Upper lobe of right lung (tissue), 1 donor: ENCODE measurements around the gene HPS4. TPM values are rescaled to one million over a fixed set of nuclear protein-coding genes. Genes with fewer than 3 reads are reported as not detected.
A peak's percentile ranks its signal among the peaks of the same experiment; 100 is the strongest.

ENCODE experiments used
- ATAC-seq: fragments of 200-7000 bp; cut with Tn5 transposase; one replicate; pipeline ENCODE4 v1.9.1; 2020; ENCODE audit warnings: mild to moderate bottlenecking, moderate library complexity
- DNase-seq: peaks from one replicate; pipeline ENCODE4 v3.0.0-alpha.2; 2020
- H3K27ac ChIP-seq: fragments of 200-600 bp; one replicate; pipeline ENCODE4 v1.8.0; 2022
- H3K27me3 ChIP-seq: fragments of 200-600 bp; one replicate; pipeline ENCODE4 v1.8.0; 2022; ENCODE audit warnings: mild to moderate bottlenecking
- H3K36me3 ChIP-seq: fragments of 200-600 bp; one replicate; pipeline ENCODE4 v1.8.0; 2022
- H3K4me1 ChIP-seq: fragments of 200-600 bp; one replicate; pipeline ENCODE4 v1.8.0; 2022
- H3K4me3 ChIP-seq: fragments of 200-600 bp; one replicate; pipeline ENCODE4 v1.8.0; 2022; ENCODE audit warnings: mild to moderate bottlenecking
- H3K9me3 ChIP-seq: fragments of 200-600 bp; one replicate; pipeline ENCODE4 v1.8.0; 2022
- intact Hi-C: fragments of 100-400 bp; cut with DNase I; formaldehyde crosslinking; loops from one replicate; pipeline ENCODE4 v1.11.0; 2022
- total RNA-seq: library from RNA; stranded (reverse); fragmentation: NEBNext Ultra II Directional; extraction: Animal tissue kit (Norgen Biotek cat#: 25700); gene quantifications from one replicate; pipeline ENCODE4 v1.2.1, GENCODE V29; 2021
- TF ChIP-seq, protein P1 (sequence below): fragments of 200-600 bp; IDR thresholded peaks from one replicate; pipeline ENCODE4 v1.8.0; 2022; ENCODE audit warnings: antibody characterized with exemption
- donor health status: DM: no; HTN: yes; CAD: no; lungs with severe emphysema.

HPS4 gene
- total RNA-seq, 1 donor from 2014 or later: 31.0 TPM

DNA sequence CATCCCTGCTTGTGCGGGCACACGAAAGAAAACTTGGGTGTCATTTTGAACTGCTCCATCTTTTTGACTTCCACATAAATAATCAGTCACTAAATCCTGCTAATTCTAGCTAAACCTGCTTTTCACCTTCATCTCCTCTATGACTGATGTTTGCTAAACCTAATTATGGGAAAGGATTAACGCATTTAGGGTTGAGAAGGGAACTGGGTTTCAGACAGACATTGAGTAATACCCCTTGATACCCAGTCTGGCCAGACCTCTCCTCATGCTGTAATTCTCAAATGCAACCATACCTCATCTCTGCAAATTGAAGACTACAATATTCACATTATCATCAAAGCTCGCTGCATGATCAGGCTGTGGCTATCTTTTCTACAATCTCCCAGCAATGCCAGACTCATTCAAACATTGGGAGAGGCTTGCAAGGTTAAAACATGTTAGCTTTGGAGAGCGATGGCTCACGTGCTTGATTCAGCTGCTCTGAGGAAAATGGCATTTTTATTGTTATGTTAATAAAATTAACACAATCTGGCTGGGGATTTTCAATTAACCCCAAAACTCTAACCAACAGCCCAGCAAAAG lies 2.4 kb downstream of the HPS4 start:
- Histone ChIP-seq H3K36me3 (peaks cover 19% of the 10 kb centered on the region), H3K4me1 (peaks cover 58% of the 10 kb centered on the region), H3K27me3 (no peaks in the 10 kb centered on the region), H3K9me3 (no peaks in the 10 kb centered on the region), H3K4me3 (no peak overlapping the region), H3K27ac (no peak overlapping the region)
- TF ChIP-seq, protein P1, sequence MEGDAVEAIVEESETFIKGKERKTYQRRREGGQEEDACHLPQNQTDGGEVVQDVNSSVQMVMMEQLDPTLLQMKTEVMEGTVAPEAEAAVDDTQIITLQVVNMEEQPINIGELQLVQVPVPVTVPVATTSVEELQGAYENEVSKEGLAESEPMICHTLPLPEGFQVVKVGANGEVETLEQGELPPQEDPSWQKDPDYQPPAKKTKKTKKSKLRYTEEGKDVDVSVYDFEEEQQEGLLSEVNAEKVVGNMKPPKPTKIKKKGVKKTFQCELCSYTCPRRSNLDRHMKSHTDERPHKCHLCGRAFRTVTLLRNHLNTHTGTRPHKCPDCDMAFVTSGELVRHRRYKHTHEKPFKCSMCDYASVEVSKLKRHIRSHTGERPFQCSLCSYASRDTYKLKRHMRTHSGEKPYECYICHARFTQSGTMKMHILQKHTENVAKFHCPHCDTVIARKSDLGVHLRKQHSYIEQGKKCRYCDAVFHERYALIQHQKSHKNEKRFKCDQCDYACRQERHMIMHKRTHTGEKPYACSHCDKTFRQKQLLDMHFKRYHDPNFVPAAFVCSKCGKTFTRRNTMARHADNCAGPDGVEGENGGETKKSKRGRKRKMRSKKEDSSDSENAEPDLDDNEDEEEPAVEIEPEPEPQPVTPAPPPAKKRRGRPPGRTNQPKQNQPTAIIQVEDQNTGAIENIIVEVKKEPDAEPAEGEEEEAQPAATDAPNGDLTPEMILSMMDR: no peak
- ATAC-seq: no peak
- no peak for DNase-seq
- intact Hi-C loops: no loop called here

DNA sequence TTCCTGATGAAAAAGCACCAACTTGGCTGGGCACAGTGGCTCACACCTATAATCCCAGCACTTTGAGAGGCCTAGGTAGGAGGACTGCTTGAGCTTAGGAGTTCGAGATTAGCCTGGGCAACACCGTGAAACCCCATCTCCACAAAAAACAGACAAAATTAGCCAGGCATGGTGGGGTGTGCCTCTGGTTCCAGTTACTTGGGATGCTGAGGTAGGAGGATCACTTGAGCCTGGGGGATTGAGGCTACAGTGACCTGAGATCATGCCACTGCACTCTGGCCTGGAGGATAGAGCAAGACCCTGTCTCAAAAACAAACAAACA lies 3.0 kb downstream of the HPS4 start:
- intact Hi-C loops: no loop called here

GRCh38 chr22:26479792-26480610 lies 3.6 kb downstream of the HPS4 start:
- H3K27me3 ChIP-seq: no peaks in the 10 kb centered on the region
- intact Hi-C loops: no loop called here
- peaks cover 50% of the 10 kb centered on the region for H3K4me1 ChIP-seq
- peaks cover 31% of the 10 kb centered on the region for H3K36me3 ChIP-seq
- H3K4me3 ChIP-seq: peak overlapping the region; percentile 28
- no peak for DNase-seq
- peak overlapping the region; percentile 47 for H3K27ac ChIP-seq
- TF ChIP-seq, protein P1: no peak
- peak; percentile 10 for ATAC-seq
- no peaks in the 10 kb centered on the region for H3K9me3 ChIP-seq

More for the DNA sequence above, 3.0 kb downstream of the HPS4 start:
- TF ChIP-seq, protein P1: no peak
- ATAC-seq (no peak), DNase-seq (no peak)
- Histone ChIP-seq H3K4me3 (no peak overlapping the region), H3K27me3 (no peaks in the 10 kb centered on the region), H3K36me3 (peaks cover 25% of the 10 kb centered on the region), H3K9me3 (no peaks in the 10 kb centered on the region), H3K4me1 (peaks cover 55% of the 10 kb centered on the region), H3K27ac (no peak overlapping the region)

DNA sequence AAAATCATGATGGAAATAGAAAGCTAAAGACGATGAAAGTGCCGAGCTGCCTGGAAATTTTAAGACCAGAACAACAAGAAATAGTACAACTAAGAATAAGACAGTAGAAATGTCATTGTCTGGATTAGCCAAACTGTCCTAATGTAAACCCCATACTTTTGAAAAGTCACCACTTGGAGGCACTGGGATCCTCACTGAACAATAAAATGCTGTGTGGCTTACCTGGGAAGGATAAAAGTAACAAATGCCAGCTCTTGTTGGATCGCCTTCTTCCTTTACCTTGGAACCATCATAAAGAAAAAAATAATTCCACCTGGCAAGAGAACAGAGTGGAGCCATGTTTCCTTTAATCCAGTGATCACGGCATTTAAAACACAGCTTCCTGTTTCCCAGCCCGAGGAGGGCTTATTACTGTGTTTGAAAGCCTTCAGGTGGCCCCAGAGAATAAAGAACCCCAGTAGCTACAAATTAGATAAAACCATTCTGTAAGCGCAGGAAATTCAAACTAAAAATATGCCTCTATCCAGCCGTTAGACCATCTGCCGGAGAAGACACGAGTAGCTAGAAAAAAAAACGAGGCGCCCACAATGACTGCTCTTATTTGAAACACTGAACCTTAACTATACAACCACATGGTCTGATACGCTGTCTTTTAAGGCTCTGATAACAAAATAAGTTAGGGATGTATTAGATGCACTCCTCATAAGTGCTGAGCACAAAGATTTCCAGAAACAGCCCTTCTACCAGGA lies 4.4 kb downstream of the HPS4 start:
- Histone ChIP-seq H3K27ac (peak overlapping the region; percentile 47), H3K4me1 (peaks cover 42% of the 10 kb centered on the region), H3K9me3 (no peaks in the 10 kb centered on the region), H3K4me3 (peak overlapping the region; percentile 28), H3K27me3 (no peaks in the 10 kb centered on the region), H3K36me3 (peaks cover 34% of the 10 kb centered on the region)
- TF ChIP-seq, protein P1: no peak
- intact Hi-C loops: no loop called here
- DNase-seq: no peak
- no peak for ATAC-seq

DNA sequence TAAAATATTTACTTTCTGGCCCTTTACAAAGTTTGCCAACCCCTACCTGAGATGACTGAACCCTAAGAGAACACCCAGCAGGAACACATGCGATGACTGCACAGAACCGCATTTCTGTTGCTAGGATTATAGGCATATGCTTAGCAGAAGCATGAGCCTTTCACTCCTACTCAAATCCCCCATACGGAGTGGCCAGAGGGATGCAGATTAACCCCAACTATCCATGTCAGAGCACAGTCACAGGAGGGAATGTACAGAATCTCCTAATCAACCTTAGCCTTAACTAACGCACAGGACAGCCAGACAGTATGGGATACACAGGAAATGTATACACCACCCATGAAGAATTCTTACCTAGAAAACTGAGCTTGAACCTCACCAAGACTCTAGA lies 6.2 kb downstream of the HPS4 start:
- ATAC-seq (no peak), DNase-seq (no peak)
- Histone ChIP-seq H3K4me3 (no peak overlapping the region), H3K36me3 (peaks cover 53% of the 10 kb centered on the region), H3K9me3 (no peaks in the 10 kb centered on the region), H3K27ac (no peak overlapping the region), H3K4me1 (peaks cover 32% of the 10 kb centered on the region), H3K27me3 (no peaks in the 10 kb centered on the region)
- intact Hi-C loops: no loop called here
- TF ChIP-seq, protein P1: no peak
